ENCODE measurements around the gene RHOH. TPM values are rescaled to one million over a fixed set of nuclear protein-coding genes. Genes with fewer than 3 reads are reported as not detected.

RHOH gene
- total RNA-seq, 4 donors from 2014 or later: 0.13 to 3.6 (median 2.7) TPM

GRCh38 chr4:40183615-40184411 lies 13.0 kb upstream of the RHOH start:
- H3K36me3 ChIP-seq: no peaks in the 10 kb centered on the region
- H3K27me3 ChIP-seq: no peaks in the 10 kb centered on the region
- no peaks in the 10 kb centered on the region for H3K9me3 ChIP-seq
- H3K4me1 ChIP-seq: no peaks in the 10 kb centered on the region
- TF ChIP-seq POLR2A (IDR thresholded peaks at IDR 0.05; ENCODE audit: low read depth): no peak
- TF ChIP-seq CTCF (IDR thresholded peaks at IDR 0.05): no peak
- no peak for DNase-seq (ENCODE audit: extremely low spot score)
- H3K4me3 ChIP-seq: no peak overlapping the region
- 89% methylated on average over 12 of the region's 12 CpGs for WGBS
- H3K27ac ChIP-seq (replicated peaks in 1 of 4): no peak overlapping the region
- intact Hi-C loops (cut with DNase I): no loop called here

- no peak overlapping the region for H3K4me3 ChIP-seq
- no peaks in the 10 kb centered on the region for H3K9me3 ChIP-seq
- no peak overlapping the region for H3K27ac ChIP-seq (replicated peaks in 1 of 4)
- H3K36me3 ChIP-seq: no peaks in the 10 kb centered on the region
- no peaks in the 10 kb centered on the region for H3K4me1 ChIP-seq
- TF ChIP-seq EP300 (IDR thresholded peaks at IDR 0.05) (no peak), CTCF (IDR thresholded peaks at IDR 0.05) (no peak), POLR2A (IDR thresholded peaks at IDR 0.05; ENCODE audit: low read depth) (no peak), POLR2AphosphoS5 (IDR thresholded peaks at IDR 0.05) (no peak)
- DNase-seq (ENCODE audit: extremely low spot score): no peak
- no peaks in the 10 kb centered on the region for H3K27me3 ChIP-seq
- 88% methylated on average over 5 of the region's 5 CpGs for WGBS
- intact Hi-C loops (cut with DNase I): no loop called here
These were observed 10.8 kb upstream of the RHOH start for GRCh38 chr4:40185830-40186664.

GRCh38 chr4:40186665-40187014 lies 10.2 kb upstream of the RHOH start:
- intact Hi-C loops (cut with DNase I): no loop called here
- 100% methylated on average over 1 of the region's 1 CpG for WGBS
- TF ChIP-seq EP300 (IDR thresholded peaks at IDR 0.05): no peak
- TF ChIP-seq CTCF (IDR thresholded peaks at IDR 0.05): no peak
- TF ChIP-seq POLR2A (IDR thresholded peaks at IDR 0.05; ENCODE audit: low read depth): no peak
- TF ChIP-seq POLR2AphosphoS5 (IDR thresholded peaks at IDR 0.05): no peak
- H3K27me3 ChIP-seq: no peaks in the 10 kb centered on the region
- no peak overlapping the region for H3K4me3 ChIP-seq
- H3K4me1 ChIP-seq: no peaks in the 10 kb centered on the region
- H3K9me3 ChIP-seq: no peaks in the 10 kb centered on the region
- no peak overlapping the region for H3K27ac ChIP-seq (replicated peaks in 1 of 4)
- DNase-seq (ENCODE audit: extremely low spot score): no peak
- H3K36me3 ChIP-seq: no peaks in the 10 kb centered on the region

GRCh38 chr4:40187386-40187906 lies 9.4 kb upstream of the RHOH start:
- TF ChIP-seq EP300 (IDR thresholded peaks at IDR 0.05): no peak
- TF ChIP-seq POLR2A (IDR thresholded peaks at IDR 0.05; ENCODE audit: low read depth): no peak
- no peak for TF ChIP-seq CTCF (IDR thresholded peaks at IDR 0.05)
- TF ChIP-seq POLR2AphosphoS5 (IDR thresholded peaks at IDR 0.05): no peak
- H3K27ac ChIP-seq (replicated peaks in 1 of 4): no peak overlapping the region
- no peaks in the 10 kb centered on the region for H3K27me3 ChIP-seq
- WGBS: 91% methylated on average over 4 of the region's 4 CpGs
- H3K4me1 ChIP-seq: no peaks in the 10 kb centered on the region
- intact Hi-C loops (cut with DNase I): no loop called here
- no peaks in the 10 kb centered on the region for H3K36me3 ChIP-seq
- no peak for DNase-seq (ENCODE audit: extremely low spot score)
- no peak overlapping the region for H3K4me3 ChIP-seq
- H3K9me3 ChIP-seq: no peaks in the 10 kb centered on the region

All from esophagus muscularis mucosa (tissue), 4 donors.